ENCODE measurements around the gene ACTA2.
A peak's percentile ranks its signal among the peaks of the same experiment; 100 is the strongest.
"Not testable (repeated sequence)": the region's sequence is repeated elsewhere in the genome, so short reads cannot be mapped to it uniquely, and the experiment has no call there.

Gene ACTA2

GRCh38 chr10:88949051-88949450, 3.5 kb downstream of the ACTA2 start:
- no peak for DNase-seq

GRCh38 chr10:88946965-88947590, 5.5 kb downstream of the ACTA2 start:
- DNase-seq = no peak

GRCh38 chr10:88946200-88946599, 6.4 kb downstream of the ACTA2 start:
- no peak for DNase-seq

- DNase-seq = no peak
Measured at GRCh38 chr10:88944813-88945212, 7.8 kb downstream of the ACTA2 start.

- no peak for DNase-seq
Measured at GRCh38 chr10:88943778-88944177, 8.8 kb downstream of the ACTA2 start.

GRCh38 chr10:88941026-88941425, 11.5 kb downstream of the ACTA2 start:
- DNase-seq = no peak

GRCh38 chr10:88938938-88939337, 13.6 kb downstream of the ACTA2 start:
- DNase-seq = no peak

- no peak for DNase-seq
Measured at GRCh38 chr10:88938039-88938438, 14.5 kb downstream of the ACTA2 start.

GRCh38 chr10:88936656-88937055, 15.9 kb downstream of the ACTA2 start:
- no peak for DNase-seq

- peak; percentile 51 for DNase-seq
Measured at GRCh38 chr10:88934900-88935672, 17.5 kb downstream of the ACTA2 start.

GRCh38 chr10:88933564-88933963, 19.0 kb downstream of the ACTA2 start:
- DNase-seq = no peak

- peak; percentile 57 for DNase-seq
Measured at GRCh38 chr10:88932539-88933256, 19.9 kb downstream of the ACTA2 start.

GRCh38 chr10:88932029-88932428, 20.5 kb downstream of the ACTA2 start:
- not testable (repeated sequence) for DNase-seq

- no peak for DNase-seq
Measured at GRCh38 chr10:88931548-88931947, 21.0 kb downstream of the ACTA2 start.

- no peak for DNase-seq
Measured at GRCh38 chr10:88928254-88928653, 24.3 kb downstream of the ACTA2 start.

GRCh38 chr10:88927416-88927690, 25.2 kb downstream of the ACTA2 start:
- DNase-seq = no peak

GRCh38 chr10:88926566-88927415, 25.8 kb downstream of the ACTA2 start:
- DNase-seq = no peak

- DNase-seq = no peak
Measured at GRCh38 chr10:88923520-88923919, 29.1 kb downstream of the ACTA2 start.

GRCh38 chr10:88922041-88922440, 30.5 kb downstream of the ACTA2 start:
- no peak for DNase-seq

- DNase-seq = no peak
Measured at GRCh38 chr10:88920986-88921593, 31.5 kb downstream of the ACTA2 start.

- DNase-seq = no peak
Measured at GRCh38 chr10:88920198-88920597, 32.4 kb downstream of the ACTA2 start.

- no peak for DNase-seq
Measured at GRCh38 chr10:88919041-88919440, 33.5 kb downstream of the ACTA2 start.
